Stimulated activated CD8-positive, alpha-beta memory T cell treated with anti-CD3 and anti-CD28 coated beads, Interleukin-15, amount 100 ng/mL, for 48 hours (primary cell): ENCODE results near the gene CALCOCO2.
A peak's percentile ranks its signal among the peaks of the same experiment; 100 is the strongest.
"Not testable (repeated sequence)": the region's sequence is repeated elsewhere in the genome, so short reads cannot be mapped to it uniquely, and the experiment has no call there.

Source experiments
- DNase-seq, 2 donors: peaks; one replicate each; pipeline ENCODE4 v3.0.0-alpha.2; 2020; ENCODE audit warnings: low read depth in 2 of 2

CALCOCO2 gene, protein sequence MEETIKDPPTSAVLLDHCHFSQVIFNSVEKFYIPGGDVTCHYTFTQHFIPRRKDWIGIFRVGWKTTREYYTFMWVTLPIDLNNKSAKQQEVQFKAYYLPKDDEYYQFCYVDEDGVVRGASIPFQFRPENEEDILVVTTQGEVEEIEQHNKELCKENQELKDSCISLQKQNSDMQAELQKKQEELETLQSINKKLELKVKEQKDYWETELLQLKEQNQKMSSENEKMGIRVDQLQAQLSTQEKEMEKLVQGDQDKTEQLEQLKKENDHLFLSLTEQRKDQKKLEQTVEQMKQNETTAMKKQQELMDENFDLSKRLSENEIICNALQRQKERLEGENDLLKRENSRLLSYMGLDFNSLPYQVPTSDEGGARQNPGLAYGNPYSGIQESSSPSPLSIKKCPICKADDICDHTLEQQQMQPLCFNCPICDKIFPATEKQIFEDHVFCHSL

DNA sequence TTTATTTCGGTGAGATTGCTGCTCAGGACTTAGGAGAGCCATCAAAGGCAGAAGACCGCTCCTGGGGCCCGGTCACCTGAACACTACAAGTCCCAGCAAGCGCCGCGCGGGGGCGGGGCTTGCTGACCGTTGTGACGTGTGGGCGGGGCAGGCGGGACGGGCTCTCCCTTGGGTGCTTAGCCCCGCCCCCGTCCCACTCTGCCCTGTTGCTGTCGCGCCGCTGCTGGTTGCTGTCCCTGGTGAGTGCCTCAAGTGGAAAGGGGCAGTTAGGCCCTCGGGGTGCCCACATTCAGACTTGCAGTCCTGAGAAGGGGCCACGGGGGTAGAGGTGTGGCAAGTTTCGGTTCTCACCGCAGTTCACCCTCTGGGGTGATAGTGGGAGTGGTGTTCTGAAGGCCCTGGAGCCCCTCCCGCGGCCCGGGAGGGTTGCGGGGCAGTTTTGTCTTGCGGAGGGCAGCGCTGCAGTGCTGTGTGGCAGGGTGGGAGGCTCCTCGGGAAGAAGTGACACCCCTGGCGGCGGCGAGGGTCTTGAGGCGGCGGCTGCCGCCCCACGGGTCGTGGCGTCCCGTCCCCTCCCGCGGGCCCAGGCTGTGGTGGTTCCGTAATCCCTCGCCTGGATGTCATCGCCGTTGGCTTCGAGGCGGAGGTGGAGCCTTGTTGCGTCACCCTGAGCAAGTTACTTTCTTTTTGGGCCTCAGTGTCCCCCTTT lies at the start of gene CALCOCO2:
Gene CALCOCO2 (plus strand): TSS at position 196 of the 709 bp plus-strand sequence. CDS start 10,673 bp downstream, outside the sequence.
- DNase-seq: peak; percentile 86 to 87

- DNase-seq: no peak
Measured at GRCh38 chr17:48787828-48788227, 43.0 kb upstream of the CALCOCO2 start.

- DNase-seq: no peak
Measured at GRCh38 chr17:48790607-48791127, 40.2 kb upstream of the CALCOCO2 start.

GRCh38 chr17:48791128-48792032 lies 39.5 kb upstream of the CALCOCO2 start:
- DNase-seq: no peak

- no peak for DNase-seq
Measured at GRCh38 chr17:48792033-48792798, 38.6 kb upstream of the CALCOCO2 start.

DNA sequence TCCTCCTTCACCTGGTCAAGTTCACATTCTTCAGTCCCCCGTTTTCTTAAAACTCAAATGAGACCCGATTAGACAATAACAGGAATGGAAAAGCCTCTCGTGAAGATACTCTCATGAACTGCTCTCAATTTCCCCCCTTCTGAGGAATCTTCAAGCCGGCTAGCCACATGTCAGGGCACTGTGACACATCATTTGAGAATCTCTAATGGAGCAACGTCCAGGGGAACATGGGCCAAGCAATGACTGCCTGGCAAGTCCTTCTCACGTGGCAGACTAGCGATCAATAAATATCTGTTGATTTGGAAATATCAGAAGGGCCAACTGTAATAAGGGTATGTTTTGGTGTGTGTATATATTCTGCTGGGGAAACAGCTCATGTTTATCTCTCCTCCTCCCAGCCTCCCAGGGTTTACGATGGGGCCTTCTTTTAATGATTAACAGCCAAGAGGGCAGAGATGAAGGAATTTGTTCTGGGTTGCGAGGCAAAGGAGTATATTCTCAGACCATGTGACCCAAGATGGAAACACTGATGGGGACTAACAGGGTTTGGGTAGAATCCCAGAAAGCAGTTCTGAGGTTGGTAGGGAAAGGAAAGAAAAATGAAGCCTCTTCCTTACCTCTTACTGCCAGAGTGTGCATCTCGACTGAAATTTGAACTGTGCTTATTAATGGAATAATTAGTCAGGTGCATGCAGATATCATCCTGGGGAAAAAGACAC lies 35.2 kb upstream of the CALCOCO2 start:
- DNase-seq: no peak

- DNase-seq: not testable (repeated sequence)
Measured at GRCh38 chr17:48796163-48796522, 34.7 kb upstream of the CALCOCO2 start.

- no peak for DNase-seq
Measured at GRCh38 chr17:48799069-48799723, 31.6 kb upstream of the CALCOCO2 start.

GRCh38 chr17:48800626-48801217 lies 30.1 kb upstream of the CALCOCO2 start:
- no peak for DNase-seq

DNA sequence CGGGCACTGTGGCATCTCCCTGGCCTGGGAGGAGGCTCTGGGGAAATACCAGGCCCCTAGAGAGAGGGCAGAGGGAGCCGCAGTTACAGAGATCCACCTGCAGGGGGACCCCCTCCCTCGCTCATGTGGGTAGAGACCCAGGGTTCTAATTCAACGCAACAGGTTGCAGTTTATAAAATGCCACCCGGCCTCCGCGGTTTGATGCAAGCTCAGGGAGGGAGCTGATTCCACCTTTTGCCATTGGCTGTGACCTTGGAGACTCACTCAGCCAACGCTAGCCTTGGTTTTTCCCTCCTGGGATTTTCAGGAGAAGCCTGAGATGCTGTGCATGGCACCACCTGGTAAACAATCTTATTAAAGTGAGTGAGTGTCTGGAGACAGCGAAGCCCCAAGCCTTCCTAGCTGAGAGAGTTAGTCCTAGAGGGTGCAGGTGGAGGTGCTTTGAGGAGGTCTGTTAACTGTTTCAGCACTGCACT lies 25.9 kb upstream of the CALCOCO2 start:
- peak; percentile 30 for DNase-seq

- DNase-seq: no peak
Measured at GRCh38 chr17:48809182-48809581, 21.7 kb upstream of the CALCOCO2 start.

DNA sequence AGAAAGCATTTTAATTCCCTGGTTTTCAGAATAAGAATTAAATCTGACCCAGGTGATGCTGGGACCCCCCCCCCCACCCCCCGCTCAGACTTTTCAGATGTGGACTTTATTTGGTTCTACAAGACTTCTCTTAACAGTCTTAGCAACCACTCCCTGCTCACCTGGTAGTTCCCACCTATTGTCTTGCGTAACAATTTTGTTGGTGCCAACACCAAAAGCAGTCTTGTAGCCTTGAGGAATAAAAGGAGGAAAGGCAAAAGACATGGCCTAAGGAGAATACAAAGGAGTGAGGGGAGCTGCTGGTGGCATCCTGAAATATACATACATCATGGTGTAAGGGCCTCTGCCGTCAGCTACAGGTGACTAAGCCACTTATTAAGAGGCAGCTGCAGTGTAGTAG lies 18.8 kb upstream of the CALCOCO2 start:
- DNase-seq: no peak

DNA sequence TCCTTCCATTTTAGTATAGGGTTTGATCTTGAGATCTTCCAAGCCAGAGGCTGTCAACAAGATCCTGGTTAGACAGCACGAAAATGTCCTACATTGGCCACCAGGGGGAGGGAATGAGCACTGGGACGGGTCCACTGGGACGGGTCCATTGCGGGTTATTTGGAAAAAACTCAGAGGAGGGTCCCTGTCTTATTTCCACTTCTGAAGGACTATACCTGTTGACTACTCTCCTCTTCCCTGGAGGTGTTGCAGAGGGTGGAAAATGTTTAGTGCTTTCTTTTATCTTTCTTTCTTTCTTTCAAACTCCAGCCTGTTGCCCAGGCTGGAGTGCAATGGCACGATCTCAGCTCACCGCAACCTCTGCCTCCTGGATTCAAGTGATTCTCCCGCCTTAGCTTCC lies 16.3 kb upstream of the CALCOCO2 start:
- DNase-seq: no peak

DNA sequence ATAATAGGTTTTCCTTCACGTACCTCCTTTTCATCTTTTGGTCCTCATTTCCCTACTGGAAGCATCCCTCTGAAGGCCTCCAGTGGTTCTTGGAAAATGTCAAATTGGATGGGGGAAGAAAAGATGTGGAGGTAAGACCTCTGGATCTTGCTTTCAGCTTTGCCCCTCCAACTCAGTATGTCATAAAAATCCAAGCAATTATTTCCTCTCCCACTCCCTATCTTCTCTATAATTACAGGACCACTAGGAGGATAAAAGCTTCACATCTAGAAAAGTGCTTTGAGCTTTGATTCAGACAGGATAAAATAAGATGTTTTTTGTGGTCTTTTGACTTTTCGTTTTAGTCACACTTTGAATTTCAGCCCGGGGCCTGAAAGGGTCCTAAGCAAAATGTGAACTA lies 15.5 kb upstream of the CALCOCO2 start:
- no peak for DNase-seq

DNA sequence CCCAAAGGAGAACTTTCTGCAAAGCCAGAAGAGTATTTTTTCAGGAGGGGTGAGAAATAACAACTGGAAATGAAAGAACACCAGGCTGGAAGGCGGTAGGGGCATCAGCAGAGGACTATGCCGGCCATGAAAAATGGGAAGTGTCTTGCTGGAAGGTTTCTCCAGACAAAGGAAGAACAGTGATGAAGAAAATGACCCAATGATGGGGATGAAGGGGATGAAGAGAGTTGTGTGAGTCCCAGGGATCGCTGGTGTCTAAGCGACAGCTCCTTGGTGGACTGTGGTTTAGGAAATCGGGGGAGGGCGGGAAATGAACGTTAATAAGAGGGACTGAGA lies 14.4 kb upstream of the CALCOCO2 start:
- no peak for DNase-seq

DNA sequence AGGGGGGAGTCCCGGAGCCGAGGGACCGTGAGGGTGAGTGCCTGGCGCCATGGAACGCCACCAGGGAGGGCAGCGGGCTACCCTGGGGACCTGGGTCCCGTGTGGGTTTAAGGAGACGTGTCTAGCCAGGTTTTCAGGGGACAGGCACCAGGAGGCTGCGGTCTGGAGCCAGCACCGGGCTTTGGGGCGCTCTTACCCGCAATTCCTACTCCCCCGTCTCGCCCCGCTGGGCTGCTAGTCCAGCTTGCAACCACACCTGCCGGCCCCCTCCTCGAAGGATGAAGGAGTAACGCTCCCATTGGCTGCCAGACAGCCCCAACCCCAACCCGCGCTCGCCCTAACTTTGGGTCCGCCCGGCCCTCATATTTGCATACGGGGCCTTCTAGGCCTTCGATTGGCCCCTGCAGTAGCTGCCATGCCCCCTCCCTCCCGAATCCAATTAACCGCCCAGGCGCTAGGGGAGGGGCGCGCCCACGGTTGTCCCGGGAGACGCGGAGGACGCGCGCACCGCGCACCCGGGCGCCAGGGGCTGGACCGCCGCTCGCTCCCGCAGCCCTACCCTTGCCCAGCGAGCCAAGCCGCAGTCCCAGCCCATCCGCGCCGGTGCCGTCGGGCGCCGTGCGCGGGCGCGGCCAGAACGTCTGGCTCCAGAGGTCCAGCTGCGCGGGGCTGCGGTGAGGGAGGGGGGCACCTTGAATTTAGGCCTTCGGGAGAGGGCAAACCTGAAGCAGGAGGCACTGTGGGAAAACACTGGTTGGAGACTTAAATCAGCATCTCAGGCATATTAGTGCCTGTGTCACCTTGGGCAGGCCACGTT lies 13.9 kb upstream of the CALCOCO2 start, which contains the start of gene TTLL6:
Gene TTLL6 (minus strand): TSS at position 456 of the 817 bp plus-strand sequence. CDS start 157 bp downstream, at position 299.
- DNase-seq: peak; percentile 50 to 57

DNA sequence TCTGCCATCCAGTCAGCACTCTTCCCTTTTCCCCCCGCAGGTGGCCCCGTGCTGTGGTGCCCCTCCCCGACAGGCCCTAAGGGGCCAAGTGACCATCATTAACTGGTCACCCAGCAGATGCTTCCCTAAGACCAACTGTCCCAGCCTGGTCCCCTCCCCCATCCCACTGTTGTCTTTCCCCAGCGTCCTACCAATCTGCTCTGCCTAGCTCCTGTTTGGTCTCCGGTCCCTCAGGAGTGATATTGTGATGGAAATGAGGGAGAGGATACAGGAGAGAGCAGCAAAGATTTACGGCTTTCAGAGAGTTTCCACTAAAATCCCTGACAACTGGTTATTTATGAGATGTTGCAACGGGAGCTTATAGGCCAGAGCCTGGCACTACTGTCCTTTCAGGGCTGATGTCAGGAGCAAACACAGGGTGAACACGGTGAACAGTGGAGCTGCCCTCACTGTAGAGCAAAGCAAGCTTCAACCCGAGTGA lies 12.4 kb upstream of the CALCOCO2 start:
- DNase-seq: no peak

DNA sequence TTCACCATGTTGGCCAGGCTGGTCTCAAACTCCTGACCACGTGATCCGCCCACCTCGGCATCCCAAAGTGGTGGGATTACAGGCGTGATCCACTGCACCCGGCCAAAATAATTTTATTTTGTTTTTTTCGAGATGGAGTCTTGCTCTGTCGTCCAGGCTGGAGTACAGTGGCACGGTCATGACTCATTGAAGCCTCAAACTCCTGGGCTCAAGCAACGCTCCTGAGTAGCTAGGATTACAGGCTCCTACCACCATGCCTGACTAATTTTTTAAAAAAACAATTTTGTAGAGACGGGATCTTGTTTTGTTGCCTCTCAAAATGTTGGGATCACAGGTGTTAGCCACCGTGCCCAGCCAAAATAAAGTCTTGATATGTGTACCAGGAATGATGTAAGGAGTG lies 11.4 kb upstream of the CALCOCO2 start:
- no peak for DNase-seq
